ENCODE data around the gene HACL1.

The HACL1 gene

DNA sequence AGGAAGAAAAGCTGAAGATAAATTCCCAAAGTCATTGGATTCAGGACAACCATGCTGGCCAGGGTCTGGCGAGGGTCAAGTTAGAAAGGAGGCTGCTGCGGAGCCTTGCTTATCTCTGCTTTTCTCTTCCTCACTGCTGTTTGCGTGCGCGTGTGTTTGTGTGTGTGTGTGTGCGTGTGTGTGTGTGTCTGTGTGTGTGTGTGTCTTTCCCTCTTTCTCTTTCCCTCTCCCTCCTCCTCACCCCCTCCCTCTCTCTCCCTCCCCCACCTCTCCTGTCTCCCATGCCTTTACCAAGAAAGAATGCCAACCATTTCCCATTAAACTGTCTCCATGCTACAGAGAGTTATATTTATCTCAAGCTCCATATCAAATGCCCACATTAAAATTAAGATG is 79.8 kb downstream of the HACL1 start, which contains the start of gene COLQ:
Gene COLQ (minus strand): TSS at position 134 of the 393 bp plus-strand sequence. CDS start 81 bp downstream, at position 53.
- no peak for FAIRE-seq

DNA sequence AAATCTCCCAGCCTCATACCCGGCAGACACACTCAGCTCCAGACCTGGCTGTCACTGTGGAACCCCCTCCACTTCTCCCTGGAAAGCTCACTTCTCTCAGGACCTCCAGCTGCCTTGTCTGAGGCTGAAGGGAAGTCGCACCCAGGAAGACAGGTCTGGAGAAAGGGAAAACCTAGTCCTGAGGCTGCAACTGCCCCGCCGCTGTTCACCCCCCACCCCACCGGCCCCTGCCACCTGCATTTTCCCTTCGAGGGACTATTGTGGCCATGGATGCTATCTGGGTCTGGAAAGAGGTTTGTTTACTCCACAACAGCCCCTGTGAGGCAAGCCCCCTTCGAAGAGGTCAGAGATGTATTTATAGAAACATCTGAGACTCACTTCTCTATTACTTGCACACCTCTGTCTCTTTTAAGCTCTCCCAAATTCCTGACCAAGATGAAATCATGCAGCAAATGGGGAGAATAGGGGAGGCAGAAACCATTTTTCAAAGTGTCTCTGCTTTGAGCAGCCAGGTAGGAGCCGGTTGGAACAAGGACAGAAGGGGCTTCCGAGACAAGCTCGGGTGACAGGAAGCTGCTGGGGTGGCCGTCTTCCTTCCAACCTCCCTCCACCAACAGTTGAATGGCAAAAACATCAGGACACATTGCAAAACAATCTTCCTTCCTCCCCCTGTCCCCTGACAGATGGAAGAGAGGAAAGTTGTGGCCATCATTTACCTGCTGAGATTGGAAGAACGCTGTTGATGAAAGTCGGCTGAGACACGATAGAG is 80.4 kb downstream of the HACL1 start:
- FAIRE-seq: no peak

DNA sequence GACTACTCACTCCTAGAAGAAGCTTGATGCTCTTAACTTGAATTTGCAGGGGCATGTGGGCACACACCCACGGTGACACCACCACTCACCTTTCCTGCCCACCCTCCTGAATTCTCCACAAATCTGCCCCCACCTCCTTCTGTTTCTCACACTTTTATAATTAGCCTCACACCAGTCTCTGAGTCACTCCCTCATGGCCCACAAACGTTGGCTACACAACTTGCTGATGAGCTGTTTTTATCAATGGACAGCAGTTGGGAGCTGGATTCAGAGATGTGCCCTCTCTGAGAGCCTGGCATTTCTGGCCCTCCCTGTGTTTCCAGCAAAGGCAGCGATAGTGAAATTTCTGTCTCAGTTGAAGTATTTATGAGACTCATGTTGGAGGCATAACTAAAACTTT is 81.2 kb downstream of the HACL1 start:
- FAIRE-seq: no peak

DNA sequence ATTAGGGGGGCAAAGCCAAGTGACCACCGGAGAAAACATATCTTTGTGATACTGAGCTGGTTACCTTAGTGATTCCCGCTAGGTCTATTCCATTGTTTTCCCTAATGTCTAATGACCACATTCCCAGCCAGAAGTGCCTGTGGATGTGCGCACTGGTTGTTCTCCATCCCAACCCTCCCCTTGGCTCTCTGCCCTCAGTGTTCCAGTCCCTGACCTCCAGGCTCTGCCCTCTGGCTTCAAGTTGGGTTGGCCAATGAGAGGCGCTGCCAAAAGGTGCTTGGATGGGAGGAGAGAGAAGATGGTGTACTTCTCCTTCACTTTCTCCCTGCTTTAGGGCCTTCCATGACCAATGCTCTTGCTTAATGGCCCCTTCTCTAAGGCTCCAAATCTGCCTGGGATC is 82.3 kb downstream of the HACL1 start:
- FAIRE-seq: no peak

DNA sequence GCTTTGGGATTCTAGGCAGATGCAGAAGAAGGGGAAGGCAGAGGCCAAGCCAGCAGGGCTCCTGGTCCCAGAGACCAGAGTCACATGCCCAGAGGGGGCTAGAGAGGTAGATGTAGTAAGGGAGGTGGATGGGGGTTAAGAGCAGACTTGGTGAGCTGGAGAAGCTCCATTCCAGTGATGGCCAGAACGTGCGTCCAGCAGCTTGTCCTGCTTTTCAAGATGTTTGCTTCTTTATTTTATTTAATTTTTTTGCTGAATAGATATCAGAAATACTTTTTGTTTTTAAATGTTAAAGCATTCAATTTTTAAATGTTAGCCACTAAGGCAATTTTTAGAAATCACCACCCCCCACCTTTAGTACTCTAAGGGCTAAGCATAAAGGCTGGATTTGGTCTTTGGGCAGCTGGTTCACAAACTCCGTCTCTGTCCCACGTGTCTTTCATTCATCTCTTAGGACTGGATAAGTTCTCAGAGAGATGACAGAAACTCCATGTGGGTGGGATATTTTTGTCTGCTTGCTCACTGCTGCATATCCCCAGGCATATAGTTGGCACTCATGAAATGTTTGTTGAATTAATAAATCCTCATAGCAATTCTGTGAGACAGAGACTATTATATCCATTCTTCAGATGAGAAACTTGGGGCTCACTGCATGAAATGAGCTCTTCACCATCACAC is 86.6 kb downstream of the HACL1 start:
- no peak for FAIRE-seq

DNA sequence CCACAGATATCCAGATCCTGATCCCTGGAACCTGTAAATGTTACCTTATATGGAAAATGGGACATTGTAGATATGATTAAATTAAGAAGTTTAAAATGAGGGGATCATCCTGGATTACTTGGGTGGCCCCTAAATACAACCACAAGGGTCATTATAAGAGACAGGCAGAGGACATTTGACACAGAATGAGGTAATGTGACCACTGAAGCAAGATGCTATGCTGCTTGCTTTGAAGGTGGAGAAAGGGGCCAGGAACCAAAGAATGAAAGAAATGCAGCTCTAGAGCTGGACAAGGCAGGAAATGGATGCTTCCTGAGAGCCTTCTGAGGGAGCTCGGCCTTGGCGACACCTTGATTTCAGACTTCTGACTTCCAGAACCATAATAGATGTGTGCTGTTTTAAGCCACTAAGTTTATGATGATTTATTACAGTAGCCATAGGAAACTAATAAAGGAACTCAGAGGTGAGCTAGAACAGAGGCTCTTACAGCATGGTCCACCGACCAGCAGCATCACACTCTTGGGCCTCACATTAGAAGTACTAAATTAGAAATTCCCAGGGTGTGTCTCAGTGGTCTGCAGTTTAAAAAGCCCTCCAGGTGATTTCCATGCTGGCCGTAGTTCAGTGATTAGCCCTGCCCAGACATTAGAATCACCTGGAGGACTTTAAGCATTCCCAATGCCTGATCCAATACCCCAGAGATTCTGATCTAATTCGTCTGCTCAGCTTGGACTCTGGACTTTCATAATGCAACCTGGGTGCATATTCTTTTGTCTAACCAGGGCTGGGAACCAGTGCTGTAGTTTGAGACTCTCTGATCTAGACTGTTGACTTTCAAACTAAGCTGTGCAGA is 87.3 kb downstream of the HACL1 start:
- FAIRE-seq: no peak

DNA sequence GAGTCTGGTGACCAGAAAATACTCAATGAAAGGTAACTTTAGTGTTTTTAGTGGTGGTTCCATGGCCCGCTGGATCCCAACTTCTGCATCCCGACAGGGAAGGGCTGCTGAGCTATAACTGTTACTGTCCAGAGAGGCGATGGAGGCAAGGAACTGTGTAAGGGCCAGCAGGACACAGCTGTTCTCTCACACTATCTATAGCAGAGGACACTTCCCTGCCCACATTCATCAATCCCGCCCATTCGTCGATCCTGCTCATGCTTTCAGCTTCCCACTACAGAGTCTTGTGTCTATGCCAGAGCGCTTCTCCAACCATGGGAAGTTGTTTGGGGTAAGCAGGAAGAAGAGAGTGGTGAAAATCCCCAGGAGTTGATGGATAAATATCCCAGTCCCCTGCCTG is 88.3 kb downstream of the HACL1 start:
- no peak for FAIRE-seq

DNA sequence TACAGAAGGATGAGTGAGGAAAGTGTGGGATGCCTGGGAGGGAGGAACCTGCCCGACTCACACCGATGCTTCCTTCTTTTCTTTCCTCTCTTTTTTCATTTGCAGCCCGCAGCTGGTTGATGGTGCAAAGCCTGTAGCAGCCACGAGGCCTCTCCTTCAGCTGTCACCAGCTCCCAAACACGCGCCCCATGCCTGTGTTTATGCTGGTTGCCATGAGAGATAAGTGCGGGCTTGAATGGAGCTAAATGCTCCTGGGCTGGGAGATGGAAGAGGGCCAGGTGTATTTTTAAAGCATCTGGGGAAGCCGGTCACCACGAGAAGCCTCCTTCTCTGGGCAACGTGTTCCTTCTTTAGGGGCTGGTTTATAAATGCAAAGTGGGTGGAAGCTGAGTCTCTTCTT is 89.2 kb downstream of the HACL1 start:
- no peak for FAIRE-seq

DNA sequence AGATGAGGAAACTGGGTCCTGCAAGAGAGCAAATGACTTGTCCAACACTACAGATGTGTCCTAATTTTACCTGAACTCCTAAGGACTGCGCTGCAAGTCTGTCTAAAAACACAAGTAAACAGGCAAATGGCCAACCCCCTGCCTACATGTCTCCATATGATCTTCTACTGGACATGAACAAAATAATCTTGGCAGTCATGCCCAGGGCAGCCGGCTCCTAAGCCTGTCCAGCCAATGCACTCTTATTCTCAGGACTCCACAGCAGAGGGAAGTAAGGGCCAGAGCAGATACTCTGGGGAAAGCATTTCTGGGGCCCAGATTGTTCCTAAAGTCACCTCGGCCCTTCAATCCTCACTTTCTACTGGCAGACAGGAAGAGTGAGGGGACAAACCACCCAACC is 90.2 kb downstream of the HACL1 start:
- FAIRE-seq: no peak

All from G401.6 (cell line).